GM10248 (cell line): ENCODE results near the gene KIF1A.
"Not testable (repeated sequence)": the region's sequence is repeated elsewhere in the genome, so short reads cannot be mapped to it uniquely, and the experiment has no call there.

Experiments
- CTCF ChIA-PET: fragments of 300-600 bp; sonication (Branson Sonifier 250); formaldehyde crosslinking; extraction: SDS; loops from one replicate; lab custom pipeline; 2021; ENCODE audit warnings: antibody characterized with exemption; lab: Yijun Ruan, JAX
- POLR2A ChIA-PET: fragments of 350-650 bp; sonication (Branson Sonifier 250); formaldehyde crosslinking; extraction: SDS; loops from one replicate; lab custom pipeline; 2020; ENCODE audit warnings: antibody characterized with exemption; lab: Yijun Ruan, JAX
- DNase-seq: peaks from one replicate; pipeline ENCODE4 v3.0.0; 2012; ENCODE audit errors: extremely low spot score
- TF ChIP-seq, protein P1 (sequence below): IDR thresholded peaks from 2 replicates; pipeline ENCODE4 v1.5.1; 2012; ENCODE audit warnings: mild to moderate bottlenecking, low read depth; ENCODE audit errors: extremely low read depth, missing control alignments, control extremely low read depth

KIF1A gene

DNA sequence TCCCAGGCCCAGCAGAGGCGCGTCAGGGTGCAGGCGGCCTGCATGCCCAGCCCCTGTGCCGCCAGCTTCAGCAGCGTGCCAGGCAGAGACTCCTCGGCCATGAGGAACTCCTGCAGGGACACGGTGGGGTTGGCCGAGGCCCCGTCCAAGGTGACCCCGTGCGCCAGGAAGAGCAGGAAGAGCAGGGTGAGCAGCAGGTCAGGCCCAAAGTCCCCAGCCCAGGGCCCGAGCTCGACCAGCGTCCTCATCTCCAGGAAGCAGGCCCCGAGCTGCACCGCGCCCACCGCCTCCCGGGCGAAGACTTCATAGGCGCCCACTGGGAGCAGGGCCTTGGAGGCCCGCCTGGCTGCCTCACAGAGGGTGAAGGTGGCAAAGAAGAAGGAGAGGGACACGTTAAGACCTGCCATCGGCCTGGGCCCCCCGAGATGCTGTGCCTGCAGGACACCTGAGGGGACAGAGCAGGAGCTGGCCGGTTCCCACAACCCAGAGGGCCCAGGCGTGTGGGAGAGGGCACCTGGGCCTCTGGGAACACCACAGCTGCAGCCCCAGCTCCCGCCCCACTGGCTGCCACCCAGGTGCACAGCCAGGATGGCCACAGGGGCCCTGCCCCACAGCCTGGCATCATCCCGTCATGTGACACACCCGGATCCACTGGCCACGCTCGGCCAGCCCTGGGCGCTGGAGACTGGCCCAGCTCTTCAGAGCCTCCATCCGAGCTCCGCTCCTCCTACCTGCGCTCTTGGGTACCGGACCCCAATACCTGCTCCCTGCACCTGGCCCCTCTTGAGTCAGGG is 137.4 kb downstream of the KIF1A start, which contains the start of gene AQP12B:
TSS of gene AQP12B (minus strand) at position 455 of the 794 bp plus-strand sequence. CDS start at position 407, 48 bp downstream.
- CTCF ChIA-PET: not testable (repeated sequence)

GRCh38 chr2:240680185-240680584 is 139.8 kb downstream of the KIF1A start:
- POLR2A ChIA-PET, DNase-seq, CTCF ChIA-PET: not testable (repeated sequence)

More for the DNA sequence above, 137.4 kb downstream of the KIF1A start, which contains the start of gene AQP12B:
- DNase-seq, POLR2A ChIA-PET: not testable (repeated sequence)

GRCh38 chr2:240678909-240679308 is 141.1 kb downstream of the KIF1A start:
- CTCF ChIA-PET, POLR2A ChIA-PET: not testable (repeated sequence)

DNA sequence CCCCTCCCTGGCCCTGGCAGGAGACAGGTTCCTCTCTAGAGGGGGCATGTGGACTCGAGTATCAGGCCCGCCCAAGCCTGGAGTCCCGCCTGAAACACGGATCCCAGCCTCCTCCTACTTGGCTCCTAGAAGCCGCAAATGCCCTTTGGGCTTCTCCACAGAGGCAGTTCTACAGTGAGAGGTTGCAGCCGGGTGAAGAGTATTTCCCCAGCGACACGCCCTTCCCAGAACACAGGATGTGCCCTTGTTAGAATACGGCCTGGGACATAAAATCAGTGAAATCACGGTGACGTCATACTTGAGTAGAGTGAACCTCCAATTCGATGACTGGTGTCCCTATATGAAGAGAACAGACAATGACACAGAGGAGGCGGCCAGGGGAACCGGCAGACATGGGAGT is 142.0 kb downstream of the KIF1A start:
- CTCF ChIA-PET, POLR2A ChIA-PET, DNase-seq: not testable (repeated sequence)

More at GRCh38 chr2:240678909-240679308, 141.1 kb downstream of the KIF1A start:
- DNase-seq: not testable (repeated sequence)

DNA sequence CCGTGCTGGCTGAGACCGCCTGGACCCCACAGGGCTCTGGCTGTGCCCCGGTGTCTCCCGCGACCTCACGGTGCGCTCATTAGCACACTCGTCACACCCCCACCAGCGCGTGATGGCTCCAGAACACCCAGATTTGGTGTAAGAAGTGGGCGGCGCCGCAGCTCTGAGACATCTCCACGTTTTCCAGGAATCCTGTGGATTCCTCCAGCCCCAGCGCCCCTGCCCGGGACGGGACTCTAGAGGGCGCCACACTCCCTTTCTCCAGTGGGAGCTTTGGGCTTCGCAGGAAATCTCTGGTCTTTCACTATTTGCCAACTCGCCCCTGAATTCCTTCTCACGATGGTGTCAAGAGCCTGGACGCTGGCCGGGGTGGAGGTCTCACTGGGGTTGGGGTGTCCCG is 144.7 kb downstream of the KIF1A start:
- CTCF ChIA-PET, DNase-seq, POLR2A ChIA-PET: not testable (repeated sequence)

- DNase-seq, POLR2A ChIA-PET, CTCF ChIA-PET: not testable (repeated sequence)
Observed at GRCh38 chr2:240674461-240675184, 145.4 kb downstream of the KIF1A start.

DNA sequence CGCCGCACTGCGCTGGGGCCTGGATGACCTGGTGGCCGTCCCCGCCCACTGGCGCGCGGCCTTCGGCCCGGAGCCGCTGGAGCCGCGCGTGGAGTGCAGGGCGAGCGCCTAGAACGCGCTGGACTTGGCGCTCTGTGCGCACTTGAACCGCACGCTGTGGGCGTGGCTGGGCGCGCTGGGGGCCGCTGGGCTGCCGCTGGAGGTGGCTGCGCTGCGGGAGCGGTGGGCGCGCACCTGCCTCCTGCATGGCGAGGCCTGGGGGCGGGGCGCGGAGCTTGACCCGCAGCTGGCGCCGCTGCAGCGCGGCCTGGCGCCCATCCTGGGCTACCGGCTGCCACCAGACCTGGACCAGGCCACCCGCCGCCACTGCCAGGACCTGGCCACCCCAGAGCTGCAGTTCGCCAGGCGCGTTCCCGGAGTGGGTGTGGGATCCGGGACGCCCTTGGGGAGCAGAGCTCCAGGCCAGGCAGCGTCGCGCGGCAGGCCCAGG is 147.3 kb downstream of the KIF1A start:
- ChIA-PET POLR2A (no interaction called here), CTCF (no interaction called here)

DNA sequence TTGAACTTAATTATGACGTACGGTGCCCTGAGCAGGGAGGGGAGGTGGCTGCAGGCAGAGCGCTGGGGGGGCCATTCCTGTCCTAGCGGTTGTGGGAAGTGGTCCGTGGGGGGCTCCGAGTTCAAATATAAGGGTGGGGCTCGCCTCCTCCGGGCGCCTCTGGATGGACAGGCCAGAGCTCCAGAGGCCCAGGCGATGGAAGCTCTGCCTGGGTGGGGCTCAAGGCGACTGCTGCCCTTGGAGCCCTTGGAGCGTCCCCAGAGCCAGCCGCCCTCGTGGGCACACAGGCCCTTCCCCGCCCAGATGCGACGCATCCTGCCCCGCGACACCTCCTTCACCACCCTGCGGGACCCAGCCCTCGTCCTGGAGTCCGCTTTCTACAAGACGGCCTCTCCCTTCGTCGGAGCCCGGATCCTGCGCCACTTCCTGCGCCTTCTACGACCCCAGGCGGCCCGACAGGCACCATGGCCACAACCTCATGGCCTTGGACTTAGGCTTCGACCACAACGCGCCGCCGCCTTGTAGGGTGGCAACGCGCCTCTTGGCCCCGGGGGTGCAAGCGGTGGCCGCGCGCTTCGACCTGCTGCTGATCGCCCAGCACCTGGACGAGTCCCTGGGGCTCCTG is 147.8 kb downstream of the KIF1A start:
- CTCF ChIA-PET: no interaction called here
- no peak for DNase-seq
- TF ChIP-seq, protein P1, sequence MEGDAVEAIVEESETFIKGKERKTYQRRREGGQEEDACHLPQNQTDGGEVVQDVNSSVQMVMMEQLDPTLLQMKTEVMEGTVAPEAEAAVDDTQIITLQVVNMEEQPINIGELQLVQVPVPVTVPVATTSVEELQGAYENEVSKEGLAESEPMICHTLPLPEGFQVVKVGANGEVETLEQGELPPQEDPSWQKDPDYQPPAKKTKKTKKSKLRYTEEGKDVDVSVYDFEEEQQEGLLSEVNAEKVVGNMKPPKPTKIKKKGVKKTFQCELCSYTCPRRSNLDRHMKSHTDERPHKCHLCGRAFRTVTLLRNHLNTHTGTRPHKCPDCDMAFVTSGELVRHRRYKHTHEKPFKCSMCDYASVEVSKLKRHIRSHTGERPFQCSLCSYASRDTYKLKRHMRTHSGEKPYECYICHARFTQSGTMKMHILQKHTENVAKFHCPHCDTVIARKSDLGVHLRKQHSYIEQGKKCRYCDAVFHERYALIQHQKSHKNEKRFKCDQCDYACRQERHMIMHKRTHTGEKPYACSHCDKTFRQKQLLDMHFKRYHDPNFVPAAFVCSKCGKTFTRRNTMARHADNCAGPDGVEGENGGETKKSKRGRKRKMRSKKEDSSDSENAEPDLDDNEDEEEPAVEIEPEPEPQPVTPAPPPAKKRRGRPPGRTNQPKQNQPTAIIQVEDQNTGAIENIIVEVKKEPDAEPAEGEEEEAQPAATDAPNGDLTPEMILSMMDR: no peak
- POLR2A ChIA-PET: no interaction called here

More for the DNA sequence above, 147.3 kb downstream of the KIF1A start:
- DNase-seq: no peak
- TF ChIP-seq, protein P1: no peak

- no peak for DNase-seq
- TF ChIP-seq, protein P1: no peak
- ChIA-PET CTCF (no interaction called here), POLR2A (no interaction called here)
Observed at GRCh38 chr2:240670950-240671349, 149.1 kb downstream of the KIF1A start.
